ENCODE results near the gene STEAP3. TPM values are rescaled to one million over a fixed set of nuclear protein-coding genes. Genes with fewer than 3 reads are reported as not detected.

STEAP3 gene
- total RNA-seq, 1 experiment from 2014 or later = 32.3 TPM

DNA sequence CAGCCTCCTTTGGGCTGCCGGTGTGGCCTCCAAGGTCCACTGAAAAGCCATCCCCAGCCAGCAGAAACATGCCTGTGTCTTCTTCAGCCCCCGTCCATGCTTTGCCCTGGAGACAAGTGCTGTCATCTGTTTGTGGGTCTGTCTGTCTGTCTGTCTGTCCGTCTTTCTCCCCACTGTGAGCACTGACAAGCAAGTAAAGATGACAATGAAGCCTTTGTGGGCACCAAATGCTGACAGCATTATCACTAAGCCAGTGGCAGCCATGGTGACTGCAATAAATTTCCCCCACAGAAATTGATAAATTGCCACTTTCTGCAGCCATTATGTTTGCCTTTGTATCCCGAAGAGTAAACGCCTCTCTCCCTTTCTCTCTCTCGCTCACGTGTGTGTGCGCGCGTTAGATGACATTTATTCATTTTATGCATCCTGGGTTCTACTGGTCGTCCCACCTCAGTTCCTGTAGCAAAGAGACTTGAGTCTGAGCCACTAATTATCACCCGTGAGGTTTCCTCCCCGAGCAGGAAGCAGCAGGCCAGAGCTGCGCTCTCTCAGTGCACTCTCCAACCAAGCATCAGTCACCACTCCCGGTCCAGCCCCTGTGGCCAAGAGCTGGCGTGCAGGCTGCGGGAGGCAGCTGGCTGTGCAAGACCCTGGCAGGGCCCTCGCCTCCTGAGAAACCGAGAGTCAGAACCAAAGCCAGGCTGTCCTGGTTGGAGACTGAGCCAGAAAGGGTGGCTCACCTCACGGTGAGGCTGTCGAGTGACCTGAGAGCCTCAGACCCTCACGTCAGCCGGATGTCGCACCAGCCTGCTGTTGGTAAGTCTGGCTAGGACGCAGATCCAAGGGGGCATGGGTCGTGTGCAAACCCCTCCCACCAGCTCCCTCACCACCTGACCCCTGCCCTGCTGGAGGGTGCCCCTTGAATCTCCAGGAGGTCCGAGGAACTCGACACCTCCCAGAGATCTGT lies 6.9 kb downstream of the STEAP3 start:
- no peaks in the 10 kb centered on the region for H3K27me3 ChIP-seq (ENCODE audit: insufficient read depth, low read length)
- H3K79me2 ChIP-seq (ENCODE audit: insufficient read depth, low read length) = peaks cover 36% of the 10 kb centered on the region; the same call in 1 of the 2 replicates
- H3K9me2 ChIP-seq (ENCODE audit: insufficient read depth) = no peaks in the 10 kb centered on the region
- H2AFZ ChIP-seq (ENCODE audit: low read depth, low read length, poor library complexity, severe bottlenecking) = no peak overlapping the region
- no peaks in the 10 kb centered on the region for H3K9me3 ChIP-seq (ENCODE audit: control insufficient read depth in 1 of 2, insufficient read depth in 1 of 2, low read depth in 1 of 2, low read length in 2 of 2)
- RAD21 ChIA-PET (ENCODE audit: low non-redundant PET in 1 of 2, low total read pairs in 2 of 2, uncharacterized antibody in 2 of 2, unreplicated experiment in 2 of 2) = interaction anchor here (0.6 to 0.7 kb wide), 2 partner anchors 45 to 57 kb away, joined by 3 read pairs; no protein-coding TSS in a partner anchor
- TF ChIP-seq ZFX (IDR thresholded peaks at IDR 0.05) = no peak
- no peak for TF ChIP-seq ZNF274 (IDR thresholded peaks at IDR 0.05; ENCODE audit: low read depth, low read length)
- TF ChIP-seq FOSL1 (IDR thresholded peaks at IDR 0.05; ENCODE audit: low read depth) = no peak
- no peak for TF ChIP-seq POLR2A (IDR thresholded peaks at IDR 0.05; ENCODE audit: borderline replicate concordance, extremely low read depth, insufficient read depth, insufficient read length)
- TF ChIP-seq CEBPB (IDR thresholded peaks at IDR 0.05; ENCODE audit: low read depth) = no peak
- TF ChIP-seq SRF (IDR thresholded peaks at IDR 0.05; ENCODE audit: low read depth) = no peak
- TF ChIP-seq YY1 (IDR thresholded peaks at IDR 0.05; ENCODE audit: extremely low read depth, insufficient replicate concordance, low read depth, low read length) = no peak
- TF ChIP-seq RAD21 (IDR thresholded peaks at IDR 0.05; ENCODE audit: low read depth) = no peak
- TF ChIP-seq ELF1 (IDR thresholded peaks at IDR 0.05; ENCODE audit: borderline replicate concordance, low read depth) = no peak
- TF ChIP-seq CBX3 (IDR thresholded peaks at IDR 0.05; ENCODE audit: low read depth) = no peak
- TF ChIP-seq, protein P1, sequence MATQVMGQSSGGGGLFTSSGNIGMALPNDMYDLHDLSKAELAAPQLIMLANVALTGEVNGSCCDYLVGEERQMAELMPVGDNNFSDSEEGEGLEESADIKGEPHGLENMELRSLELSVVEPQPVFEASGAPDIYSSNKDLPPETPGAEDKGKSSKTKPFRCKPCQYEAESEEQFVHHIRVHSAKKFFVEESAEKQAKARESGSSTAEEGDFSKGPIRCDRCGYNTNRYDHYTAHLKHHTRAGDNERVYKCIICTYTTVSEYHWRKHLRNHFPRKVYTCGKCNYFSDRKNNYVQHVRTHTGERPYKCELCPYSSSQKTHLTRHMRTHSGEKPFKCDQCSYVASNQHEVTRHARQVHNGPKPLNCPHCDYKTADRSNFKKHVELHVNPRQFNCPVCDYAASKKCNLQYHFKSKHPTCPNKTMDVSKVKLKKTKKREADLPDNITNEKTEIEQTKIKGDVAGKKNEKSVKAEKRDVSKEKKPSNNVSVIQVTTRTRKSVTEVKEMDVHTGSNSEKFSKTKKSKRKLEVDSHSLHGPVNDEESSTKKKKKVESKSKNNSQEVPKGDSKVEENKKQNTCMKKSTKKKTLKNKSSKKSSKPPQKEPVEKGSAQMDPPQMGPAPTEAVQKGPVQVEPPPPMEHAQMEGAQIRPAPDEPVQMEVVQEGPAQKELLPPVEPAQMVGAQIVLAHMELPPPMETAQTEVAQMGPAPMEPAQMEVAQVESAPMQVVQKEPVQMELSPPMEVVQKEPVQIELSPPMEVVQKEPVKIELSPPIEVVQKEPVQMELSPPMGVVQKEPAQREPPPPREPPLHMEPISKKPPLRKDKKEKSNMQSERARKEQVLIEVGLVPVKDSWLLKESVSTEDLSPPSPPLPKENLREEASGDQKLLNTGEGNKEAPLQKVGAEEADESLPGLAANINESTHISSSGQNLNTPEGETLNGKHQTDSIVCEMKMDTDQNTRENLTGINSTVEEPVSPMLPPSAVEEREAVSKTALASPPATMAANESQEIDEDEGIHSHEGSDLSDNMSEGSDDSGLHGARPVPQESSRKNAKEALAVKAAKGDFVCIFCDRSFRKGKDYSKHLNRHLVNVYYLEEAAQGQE (IDR thresholded peaks at IDR 0.05; ENCODE audit: low read depth) = no peak
- no peak for TF ChIP-seq EGR1 (IDR thresholded peaks at IDR 0.05; ENCODE audit: low read depth)
- no peak for TF ChIP-seq SIN3A (IDR thresholded peaks at IDR 0.05; ENCODE audit: low read depth)
- TF ChIP-seq, protein P2, sequence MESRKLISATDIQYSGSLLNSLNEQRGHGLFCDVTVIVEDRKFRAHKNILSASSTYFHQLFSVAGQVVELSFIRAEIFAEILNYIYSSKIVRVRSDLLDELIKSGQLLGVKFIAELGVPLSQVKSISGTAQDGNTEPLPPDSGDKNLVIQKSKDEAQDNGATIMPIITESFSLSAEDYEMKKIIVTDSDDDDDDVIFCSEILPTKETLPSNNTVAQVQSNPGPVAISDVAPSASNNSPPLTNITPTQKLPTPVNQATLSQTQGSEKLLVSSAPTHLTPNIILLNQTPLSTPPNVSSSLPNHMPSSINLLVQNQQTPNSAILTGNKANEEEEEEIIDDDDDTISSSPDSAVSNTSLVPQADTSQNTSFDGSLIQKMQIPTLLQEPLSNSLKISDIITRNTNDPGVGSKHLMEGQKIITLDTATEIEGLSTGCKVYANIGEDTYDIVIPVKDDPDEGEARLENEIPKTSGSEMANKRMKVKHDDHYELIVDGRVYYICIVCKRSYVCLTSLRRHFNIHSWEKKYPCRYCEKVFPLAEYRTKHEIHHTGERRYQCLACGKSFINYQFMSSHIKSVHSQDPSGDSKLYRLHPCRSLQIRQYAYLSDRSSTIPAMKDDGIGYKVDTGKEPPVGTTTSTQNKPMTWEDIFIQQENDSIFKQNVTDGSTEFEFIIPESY (IDR thresholded peaks at IDR 0.05; ENCODE audit: extremely low read depth, insufficient replicate concordance, low read length) = no peak
- no peak for TF ChIP-seq EZH2 (IDR thresholded peaks at IDR 0.05)
- no peaks in the 10 kb centered on the region; the same call in 1 of the 2 replicates for H4K20me1 ChIP-seq (ENCODE audit: insufficient read depth)
- H3K27ac ChIP-seq (ENCODE audit: low read depth, low read length) = no peak overlapping the region
- CTCF ChIA-PET = no interaction called here
- peaks cover 0 to 6% of the 10 kb centered on the region in 2 experiments; a peak in 3 of 4 replicates for H3K4me1 ChIP-seq (ENCODE audit: control insufficient read depth in 1 of 2, insufficient read depth in 2 of 2, low read length in 2 of 2)
- H3K4me2 ChIP-seq (ENCODE audit: low read length) = no peak overlapping the region
- H3K36me3 ChIP-seq (ENCODE audit: control insufficient read depth in 1 of 2, insufficient read depth in 2 of 2, low read length in 2 of 2) = peaks cover 0 to 7% of the 10 kb centered on the region in 2 experiments; a peak in 1 of 4 replicates
- ATAC-seq (no peak), DNase-seq (ENCODE audit: low read depth, low spot score) (no peak)
- intact Hi-C loops (cut with micrococcal nuclease) = no loop called here
- no peak overlapping the region for H3K9ac ChIP-seq (ENCODE audit: low read length)
- BruUV-seq (replicated peaks) = no TSS peak
- POLR2A ChIA-PET = no interaction called here
- no peak overlapping the region for H3K4me3 ChIP-seq (replicated peaks in 1 of 2; ENCODE audit: low read depth in 1 of 2, low read length in 2 of 2)

Measured in HCT116 (cell line).